NCI-H1048 (cell line): ENCODE data around the gene TMEM218.

Source experiments
- DNase-seq: peaks from one replicate; lab custom pipeline; 2025; lab: John Stamatoyannopoulos, UW

TMEM218 gene

DNA sequence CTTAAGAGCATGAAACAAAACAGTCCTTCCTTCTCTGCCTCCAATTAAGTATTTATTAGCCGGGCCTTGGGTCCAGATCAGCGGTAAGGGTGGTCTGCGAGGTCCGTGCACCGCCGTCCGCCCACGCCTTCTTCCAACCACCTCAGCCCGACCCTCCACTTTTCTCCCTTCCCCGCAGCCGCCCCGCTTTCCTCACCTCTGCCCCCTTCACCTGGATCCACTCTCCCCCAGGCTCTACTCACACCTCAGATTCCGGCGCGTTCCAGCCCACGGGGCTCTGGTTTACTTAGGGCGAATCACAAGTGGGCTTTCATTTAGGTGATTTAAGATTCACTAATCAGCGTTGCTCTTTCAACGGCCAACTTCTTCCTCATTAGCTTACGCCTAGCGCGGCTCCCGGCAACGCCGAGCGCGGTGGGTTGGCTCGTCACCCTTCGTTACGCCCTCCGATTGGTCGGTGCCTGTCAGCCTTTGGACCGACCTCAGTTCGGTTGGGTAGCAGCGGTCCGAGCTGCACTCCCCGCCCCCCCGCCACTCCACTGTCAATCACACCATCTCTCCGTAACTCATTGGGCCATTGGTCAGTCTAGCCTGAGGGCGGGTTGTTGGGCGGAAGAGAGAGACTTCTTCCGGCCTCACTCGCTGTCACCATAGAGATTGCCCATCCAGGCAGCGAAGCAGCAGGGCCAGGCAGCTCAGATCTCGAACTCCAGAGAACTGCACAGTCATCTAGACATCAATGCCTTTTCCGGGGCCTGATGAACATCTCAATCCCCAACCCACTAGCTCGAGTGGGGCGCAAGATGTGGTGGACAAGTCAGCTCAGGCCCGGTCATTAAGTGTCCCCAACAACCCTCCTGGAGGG, at the start of gene TMEM218:
Gene TMEM218 (minus strand): TSS at position 284 of the 865 bp plus-strand sequence. CDS start 9,385 bp downstream, outside the sequence.
- DNase-seq: peak; percentile 94

DNA sequence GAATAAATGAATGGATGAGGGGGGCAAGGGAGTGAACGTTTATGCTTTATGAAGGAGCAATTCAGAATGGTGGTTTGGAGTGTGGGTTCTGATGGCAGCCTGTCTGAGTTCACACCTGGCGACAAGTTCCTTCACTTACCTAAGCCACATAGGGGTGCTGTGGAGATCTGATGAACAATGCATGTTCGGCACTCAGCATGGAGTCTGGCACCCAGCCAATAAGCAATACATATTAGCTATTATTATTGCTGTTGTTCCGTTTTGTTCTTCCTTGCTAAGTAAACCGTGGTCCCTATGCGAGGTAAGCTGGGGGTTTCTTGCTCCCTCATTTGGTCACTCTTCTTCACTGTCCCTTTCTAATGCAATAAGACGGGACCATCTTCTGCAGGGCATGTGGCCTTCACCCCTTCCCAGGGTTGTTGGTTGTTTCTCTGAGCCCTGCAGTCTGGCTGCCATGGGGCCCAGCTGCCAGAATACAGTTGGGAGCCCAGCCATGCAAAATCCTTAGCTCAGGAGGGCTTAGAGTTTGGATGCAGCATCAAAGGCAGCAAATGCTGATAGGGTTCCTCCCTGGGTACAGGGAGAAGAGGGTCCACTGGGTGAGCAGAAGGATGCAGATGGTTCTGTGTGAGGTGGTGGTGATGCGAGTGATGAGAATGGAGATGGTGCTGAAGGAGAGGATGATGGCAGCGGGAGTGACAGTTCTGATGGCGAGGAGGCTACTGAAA, 46.7 kb upstream of the TMEM218 start:
- no peak for DNase-seq

DNA sequence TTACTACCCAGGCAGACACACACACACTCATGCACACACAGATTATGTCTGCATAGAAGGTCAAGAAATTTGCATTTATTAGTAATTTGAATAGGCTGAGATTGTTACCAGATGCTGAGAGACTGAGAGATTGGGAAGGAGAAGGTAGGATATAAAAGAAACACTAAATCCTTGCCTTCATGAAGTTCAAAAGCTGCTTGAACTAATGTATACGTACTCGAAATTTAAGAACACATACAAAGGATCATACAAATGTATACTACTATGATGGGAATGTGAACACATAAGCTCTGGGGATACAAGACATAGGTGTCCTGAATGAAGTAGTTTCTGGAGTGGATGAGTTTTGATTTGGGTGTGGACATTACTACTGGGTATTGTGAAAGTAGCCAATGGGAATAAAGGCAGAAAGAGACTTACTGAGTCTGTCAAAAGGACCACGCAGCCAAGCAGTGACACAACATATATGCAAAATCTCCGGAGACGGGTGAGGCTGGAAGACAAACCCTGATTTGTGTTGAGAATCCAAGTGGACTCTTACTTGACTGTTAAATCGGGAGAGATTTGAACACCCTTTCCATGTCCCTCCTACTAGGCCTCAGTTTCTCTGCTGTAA, 45.8 kb upstream of the TMEM218 start:
- no peak for DNase-seq

DNA sequence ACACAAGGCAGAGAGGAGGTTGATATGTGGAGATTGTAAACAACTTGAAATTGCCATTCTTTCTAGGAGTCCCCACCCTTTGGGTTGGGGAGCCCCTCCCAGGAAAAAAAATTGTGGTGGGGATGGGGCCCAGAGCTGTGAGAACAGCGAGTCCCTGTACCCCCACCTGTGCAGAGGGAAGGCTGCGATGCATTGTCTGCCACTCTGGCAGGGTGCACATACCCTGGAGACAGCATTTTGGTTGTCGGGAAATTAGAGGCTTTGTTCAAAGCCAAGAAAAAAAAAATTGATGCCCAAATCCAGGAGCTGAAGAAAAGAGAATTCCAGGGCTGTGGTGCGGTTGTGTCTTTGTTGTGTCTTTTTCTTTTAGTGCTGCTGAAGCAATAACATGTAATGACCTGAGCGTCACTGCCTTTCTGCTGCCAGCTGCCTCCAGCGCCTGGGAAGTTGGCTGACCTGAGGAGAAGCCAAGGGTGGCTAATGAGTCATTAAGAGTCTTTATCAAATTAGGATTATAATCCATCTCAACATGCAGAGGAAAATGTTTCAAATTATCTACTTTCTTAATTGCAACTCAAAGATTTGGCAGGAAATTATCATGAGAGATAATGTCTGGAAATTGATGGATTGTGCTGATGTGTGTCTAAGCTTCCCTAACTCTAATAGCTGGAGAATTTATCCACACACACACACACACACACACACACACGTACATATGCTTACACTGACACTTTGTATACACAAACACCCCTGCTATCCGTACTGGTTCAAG, 45.1 kb upstream of the TMEM218 start:
- no peak for DNase-seq

DNA sequence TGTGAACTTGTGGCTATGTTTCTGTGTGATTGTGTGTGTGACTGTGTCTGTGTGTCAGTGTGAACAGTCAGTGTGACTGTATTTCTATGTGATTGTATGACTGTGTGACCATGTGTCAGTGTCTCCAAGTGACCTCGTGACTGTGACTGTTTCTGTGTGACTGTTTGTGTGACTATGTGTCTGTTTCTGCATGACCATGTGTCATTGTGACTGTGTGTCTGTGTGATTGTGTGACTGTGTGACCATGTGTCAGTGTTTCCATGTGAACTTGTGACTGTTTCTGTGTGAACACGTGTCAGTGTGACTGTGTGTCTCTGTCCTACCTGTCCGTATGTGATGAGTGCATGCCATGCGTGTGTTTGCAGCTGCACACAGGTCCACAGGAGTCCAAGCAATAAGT, 44.3 kb upstream of the TMEM218 start:
- DNase-seq: no peak

DNA sequence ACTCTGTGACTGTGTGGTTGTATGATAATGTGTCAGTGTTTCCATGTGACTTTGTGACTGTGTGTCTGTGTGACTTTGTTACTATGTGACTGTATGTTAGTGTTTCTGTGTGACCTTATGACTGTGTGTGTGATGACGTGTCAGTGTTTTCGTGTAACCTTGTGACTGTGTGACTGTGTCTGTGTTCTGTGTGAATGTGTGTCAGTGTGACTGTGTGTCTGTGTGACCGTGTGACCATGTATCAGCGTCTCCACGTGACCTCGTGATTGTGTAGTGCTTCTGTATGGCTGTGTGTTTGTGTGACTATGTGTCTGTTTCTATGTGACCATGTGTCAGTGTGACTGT, 43.6 kb upstream of the TMEM218 start:
- DNase-seq: no peak

DNA sequence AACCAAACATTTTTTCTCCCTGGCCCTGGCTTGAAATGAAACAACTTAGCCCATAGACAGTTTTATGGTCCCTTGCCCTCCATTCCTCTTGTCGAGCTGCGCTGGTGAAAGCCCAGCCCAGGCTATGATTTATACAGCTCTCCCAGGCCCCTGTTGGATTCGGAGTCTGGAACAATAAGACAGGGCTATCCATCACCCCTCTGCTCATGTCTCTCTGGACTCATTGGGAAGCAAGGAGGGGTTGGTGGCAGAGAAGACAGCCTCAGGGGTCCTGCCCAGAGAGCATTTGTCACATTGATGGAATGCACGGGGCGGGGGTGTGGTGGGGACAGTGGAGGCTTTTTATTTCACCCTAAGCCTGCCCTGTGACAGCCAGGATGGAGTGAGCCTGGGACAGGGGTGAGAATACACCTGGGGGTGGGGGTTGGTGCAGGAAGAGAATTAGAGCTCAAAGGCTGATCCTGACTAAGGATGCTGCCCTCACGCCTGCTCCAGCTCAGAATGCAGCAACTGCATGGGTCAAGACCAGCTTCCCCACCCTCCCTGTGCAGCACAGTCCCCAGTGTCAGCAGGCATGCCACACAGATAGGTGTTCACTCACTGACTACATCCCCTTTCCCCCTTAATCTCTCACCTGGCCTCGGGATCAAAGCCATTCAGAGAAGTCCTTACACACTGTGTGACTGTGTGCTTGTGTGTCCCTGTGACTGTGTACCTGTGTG, 43.1 kb upstream of the TMEM218 start:
- DNase-seq: no peak

DNA sequence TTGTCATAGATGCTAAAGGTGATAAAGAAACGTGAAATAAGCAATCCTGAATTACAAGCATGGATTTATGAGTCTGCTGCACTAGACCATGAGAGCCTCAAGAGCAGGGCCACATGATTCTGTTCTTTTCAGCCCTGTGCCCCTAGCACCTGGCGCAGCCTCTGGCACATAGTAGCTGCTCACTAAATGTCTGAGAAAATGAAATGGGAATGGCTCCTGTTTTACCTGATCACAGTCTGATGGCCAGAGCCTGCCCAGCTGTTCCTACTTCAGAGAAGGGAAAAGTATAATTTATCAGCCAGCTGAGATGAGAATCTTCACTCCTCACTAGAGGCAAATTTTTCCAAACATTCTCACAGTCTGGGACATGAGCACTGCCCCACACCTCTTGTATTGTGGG, 42.4 kb upstream of the TMEM218 start:
- no peak for DNase-seq

DNA sequence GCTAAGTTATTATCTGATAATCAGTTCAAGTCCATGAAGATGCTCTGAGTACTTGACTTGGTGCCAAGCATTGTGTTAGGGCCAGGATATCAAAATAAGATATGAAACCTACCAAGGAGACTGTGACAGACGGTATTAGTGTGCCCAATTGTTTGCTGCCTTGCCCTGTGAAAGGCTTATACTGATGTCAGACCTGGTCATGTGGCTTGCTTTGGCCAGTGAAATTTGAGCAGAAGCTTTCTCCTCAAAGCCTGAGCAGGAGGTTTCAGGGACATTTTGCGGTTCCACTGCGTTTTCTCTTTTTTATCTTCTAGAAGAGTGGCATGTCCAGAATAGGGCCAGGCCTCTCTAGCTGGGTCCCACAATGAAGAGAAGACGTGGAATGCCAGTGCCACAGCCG, 37.3 kb upstream of the TMEM218 start:
- DNase-seq: no peak

DNA sequence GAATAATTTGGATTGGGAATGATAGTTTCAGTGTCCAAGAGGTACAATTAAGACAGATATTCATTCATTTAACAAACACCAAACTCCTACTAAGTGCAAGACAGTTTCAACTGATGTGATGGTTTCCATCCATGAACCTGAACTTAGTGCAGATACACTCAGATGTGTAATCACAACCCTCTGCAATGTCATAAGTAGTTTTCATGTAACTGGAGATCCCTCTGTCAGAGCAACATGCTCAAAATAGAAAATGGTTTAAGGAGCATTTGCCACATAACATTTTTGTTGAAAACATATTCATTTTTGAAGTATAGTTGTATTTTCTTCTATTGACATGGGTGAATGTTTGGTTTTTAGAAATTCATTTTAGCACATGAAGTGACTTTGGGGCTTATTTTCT, 36.6 kb upstream of the TMEM218 start:
- DNase-seq: no peak

DNA sequence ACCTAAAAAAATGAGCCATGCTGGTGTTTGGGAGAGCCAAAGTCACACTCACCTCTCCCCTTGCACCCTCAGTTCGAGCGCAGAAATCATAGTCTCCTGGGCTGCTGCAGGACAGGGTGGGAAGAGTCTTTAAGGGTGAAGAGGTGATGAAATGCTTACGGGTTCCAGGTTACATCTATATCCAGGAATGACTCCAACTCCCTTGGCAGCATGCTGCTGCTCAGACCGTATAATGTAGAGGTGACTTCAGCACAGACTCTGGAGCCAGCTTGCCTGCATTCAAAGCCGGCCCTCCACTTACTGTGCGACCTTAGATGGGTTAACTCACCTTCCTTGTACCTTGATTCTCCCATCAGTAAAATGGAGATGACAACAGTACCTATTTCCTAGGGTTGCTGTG, 35.9 kb upstream of the TMEM218 start:
- DNase-seq: no peak

DNA sequence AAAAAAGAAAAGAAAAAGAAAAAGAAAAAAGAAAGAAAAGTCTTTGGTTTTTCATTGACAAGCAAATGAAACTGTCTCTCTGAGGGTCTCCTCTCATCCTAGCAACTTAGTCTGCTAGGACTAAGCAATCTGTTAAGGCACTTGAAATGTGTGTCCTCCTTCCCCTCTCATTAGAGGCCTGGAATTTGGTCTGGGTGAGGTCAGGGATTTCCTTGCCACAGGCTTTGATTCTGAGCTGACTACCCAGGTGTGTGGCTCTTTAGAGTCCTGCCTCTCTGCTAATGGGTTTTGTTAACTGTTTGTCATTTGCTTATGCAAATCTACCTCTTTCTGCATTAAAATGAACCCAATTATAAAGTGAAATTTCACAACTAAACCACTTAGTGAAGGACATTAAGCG, 34.8 kb upstream of the TMEM218 start:
- no peak for DNase-seq

DNA sequence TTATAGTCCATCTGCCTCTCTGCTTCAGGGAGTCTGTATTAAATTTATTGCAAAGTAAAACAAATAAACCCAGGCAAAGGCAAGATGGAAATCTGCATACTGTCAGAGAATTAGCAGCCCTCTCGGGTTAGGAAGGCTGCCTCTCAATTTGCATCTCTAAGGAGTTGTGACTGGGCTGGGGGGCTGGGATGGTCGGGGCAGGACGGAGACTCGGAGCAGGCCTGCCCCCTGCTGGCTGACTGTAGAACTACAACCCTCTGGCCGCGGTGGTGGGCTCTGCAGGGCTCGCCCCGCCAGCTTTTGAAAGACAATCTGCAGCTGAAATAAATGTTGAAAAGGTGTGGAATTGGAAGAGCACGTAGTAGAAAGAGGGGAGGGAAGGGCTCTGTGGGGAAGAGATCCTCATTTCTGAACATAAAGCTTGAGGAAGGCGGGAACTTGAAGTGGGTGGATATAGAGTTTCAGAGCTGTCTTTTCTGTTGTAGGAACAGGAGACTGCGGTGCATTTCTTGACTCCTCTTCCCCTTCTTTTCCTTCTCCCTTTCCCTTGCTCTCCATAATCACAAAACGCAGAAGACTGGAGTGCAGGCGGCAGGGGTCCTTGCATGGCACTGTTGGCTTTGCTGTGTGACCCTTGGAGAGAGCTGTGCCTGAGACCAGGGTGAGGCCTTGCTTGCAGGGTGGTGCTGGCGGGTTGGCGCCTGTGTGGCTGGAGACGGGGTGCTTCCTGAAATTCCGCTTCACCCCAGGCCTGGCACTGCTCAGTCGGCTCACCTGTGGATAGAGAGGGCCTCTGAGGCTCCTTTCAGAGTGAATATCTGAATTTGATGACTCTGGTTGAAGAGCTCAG, 30.5 kb upstream of the TMEM218 start:
- peak; percentile 67 for DNase-seq

DNA sequence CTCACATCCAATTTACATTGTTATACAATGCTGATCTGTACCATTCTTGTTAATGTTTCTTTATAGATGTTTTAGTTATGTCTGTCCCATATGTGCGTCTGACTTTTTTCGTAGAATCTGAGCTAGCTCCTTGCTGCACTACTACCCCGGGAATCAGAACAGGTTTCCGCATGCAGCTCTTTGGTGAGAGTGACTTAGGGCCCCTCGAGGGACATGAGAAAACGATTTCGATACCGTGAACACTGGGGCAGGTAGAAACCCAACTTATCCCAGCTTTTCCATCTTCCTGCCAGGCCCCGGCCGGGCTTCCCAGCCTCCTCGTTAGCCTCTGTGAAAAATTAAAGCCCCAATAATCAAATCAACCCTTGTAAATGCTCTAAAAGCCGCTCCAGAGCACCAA, 29.8 kb upstream of the TMEM218 start:
- DNase-seq: no peak

DNA sequence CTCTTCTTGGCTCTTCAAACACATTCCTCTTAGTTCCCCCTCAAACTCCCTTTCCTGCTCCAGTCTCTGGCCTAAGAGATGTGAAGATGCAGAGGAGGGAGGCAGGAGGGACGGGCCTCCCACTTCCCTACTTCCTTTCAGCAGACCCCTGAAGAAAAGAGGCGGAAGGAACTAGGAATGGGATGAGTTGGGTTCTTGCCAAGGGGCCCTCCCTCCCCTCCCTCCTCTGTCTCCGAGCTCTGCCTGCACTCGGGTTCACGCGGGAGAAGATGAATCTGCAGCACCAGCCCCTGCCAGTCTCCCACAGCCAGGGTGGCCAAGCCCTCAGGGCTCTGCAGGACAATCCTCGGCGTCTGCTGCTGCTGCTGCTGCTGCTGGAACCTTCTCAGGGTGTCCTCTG, 28.8 kb upstream of the TMEM218 start:
- DNase-seq: no peak

DNA sequence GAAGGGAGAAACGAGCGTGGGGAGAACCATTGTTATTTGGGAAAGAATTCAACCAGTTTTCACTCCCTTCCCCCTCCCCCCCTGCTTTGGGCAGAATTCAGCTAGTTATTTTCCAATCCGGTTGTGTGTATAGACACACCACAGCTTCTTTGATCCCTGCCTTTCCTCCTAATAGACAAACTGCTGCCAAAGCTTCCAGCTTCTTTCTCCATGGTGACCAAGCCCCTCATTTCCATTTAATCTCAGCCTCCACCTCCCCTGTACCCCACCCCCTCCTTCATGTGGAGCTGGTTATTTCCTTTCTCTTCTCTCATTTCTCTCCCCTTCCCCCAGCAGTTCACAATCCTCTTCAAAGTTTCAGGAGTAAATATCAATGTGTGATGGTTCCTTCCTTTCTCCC, 28.4 kb upstream of the TMEM218 start:
- no peak for DNase-seq

DNA sequence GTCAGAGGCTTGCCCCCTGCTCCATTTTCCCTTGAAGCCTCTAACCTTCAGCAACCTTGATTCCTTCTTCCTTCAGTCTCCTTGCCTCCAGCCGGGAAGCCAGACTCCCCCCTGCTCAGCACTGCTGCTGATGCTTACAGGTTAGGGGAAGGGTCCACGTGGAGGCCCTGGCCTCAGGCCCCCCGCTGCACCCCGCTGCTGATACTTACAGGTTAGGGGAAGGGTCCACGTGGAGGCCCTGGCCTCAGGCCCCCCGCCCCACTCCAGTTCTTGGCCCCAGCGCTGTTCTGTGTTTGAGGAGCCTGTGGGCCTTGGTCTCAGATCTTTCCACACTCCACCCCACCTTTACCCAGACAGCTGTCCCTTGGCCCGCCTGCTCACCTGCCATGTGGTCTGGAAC, 27.5 kb upstream of the TMEM218 start:
- no peak for DNase-seq

DNA sequence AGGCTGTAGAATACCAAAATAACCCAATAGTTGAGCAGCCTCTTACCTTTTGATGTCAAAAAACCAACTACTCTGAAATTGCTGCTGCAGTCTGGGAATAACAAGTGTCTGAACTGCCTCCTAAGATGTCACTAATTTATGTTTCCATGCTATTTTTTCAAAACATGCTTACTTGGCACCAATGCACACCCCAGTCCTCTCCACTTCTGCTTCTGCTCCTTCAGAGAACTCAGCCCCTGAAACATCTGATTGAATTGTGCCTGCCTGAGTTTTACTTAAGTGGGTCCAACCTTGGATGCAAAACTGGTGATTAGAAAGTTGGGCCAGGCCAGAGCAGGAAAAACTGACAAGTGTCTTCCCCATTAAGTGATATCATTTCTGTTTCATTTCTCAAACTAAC, 24.6 kb upstream of the TMEM218 start:
- DNase-seq: no peak

DNA sequence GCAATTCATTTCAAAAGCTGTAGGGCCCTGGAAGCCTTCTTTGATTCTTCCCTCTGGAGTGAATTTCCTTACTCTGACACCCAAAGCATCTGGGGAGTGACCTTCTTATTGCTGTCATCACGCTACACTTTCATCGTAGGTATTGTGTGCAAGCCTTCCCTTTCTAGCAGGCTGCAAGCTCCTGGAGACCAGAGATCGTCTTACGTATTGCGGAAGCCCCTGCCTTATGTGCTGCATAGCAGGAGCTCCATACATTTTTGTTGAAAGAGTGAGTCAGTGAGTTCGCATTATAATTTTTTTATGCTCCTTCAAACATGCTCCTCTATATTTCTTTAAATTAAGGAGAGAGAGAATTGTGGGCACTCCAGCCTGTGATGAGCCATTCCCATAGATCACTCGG, 21.2 kb upstream of the TMEM218 start:
- no peak for DNase-seq

DNA sequence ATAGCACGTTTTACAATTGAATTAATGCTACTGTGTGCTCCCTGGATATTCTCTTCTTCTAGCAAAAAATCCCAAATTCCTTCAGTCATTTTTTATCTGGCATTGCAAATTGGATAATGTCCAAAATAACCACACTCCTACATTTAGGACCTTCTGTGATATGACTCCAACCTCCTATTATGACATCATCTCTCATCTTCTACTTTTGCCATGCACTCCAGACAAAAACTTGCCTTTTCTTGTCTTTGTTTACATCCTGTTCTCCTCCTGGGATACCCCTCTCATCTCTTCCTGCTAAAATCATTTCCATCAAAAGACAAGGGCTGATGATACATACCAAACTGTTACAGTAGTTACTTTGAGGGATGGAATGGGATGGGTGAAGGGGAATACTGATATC, 20.6 kb upstream of the TMEM218 start:
- no peak for DNase-seq
